Activated naive CD4-positive, alpha-beta T cell treated with anti-CD3 and anti-CD28 coated beads, Interleukin-2, amount 10 ng/mL, durations not matched to agents 7 days and 5 days (primary cell): ENCODE data around the gene TEN1.

Source experiments
- CTCF ChIA-PET: fragments of 350-600 bp; sonication (Branson Sonifier 250); formaldehyde crosslinking; loops from one replicate; lab custom pipeline; 2021; ENCODE audit warnings: antibody characterized with exemption; lab: Charles Lee
- DNase-seq: peaks from one replicate; pipeline ENCODE4 v3.0.0-alpha.2; 2020
- H3K27ac Mint-ChIP-seq: one replicate; pipeline ENCODE4 v1.8.0; 2021; ENCODE audit warnings: mild to moderate bottlenecking, moderate library complexity, mixed read lengths
- H3K27me3 Mint-ChIP-seq: one replicate; pipeline ENCODE4 v1.8.0; 2021; ENCODE audit warnings: mild to moderate bottlenecking, mixed read lengths
- H3K36me3 Mint-ChIP-seq: one replicate; pipeline ENCODE4 v1.8.0; 2021; ENCODE audit warnings: mixed read lengths
- H3K4me1 Mint-ChIP-seq: one replicate; pipeline ENCODE4 v1.8.0; 2021; ENCODE audit warnings: mixed read lengths
- H3K4me3 Mint-ChIP-seq: one replicate; pipeline ENCODE4 v1.8.0; 2021; ENCODE audit warnings: mild to moderate bottlenecking, moderate library complexity, mixed read lengths
- H3K9me3 Mint-ChIP-seq: one replicate; pipeline ENCODE4 v1.8.0; 2021; ENCODE audit warnings: mixed read lengths

The TEN1 gene

DNA sequence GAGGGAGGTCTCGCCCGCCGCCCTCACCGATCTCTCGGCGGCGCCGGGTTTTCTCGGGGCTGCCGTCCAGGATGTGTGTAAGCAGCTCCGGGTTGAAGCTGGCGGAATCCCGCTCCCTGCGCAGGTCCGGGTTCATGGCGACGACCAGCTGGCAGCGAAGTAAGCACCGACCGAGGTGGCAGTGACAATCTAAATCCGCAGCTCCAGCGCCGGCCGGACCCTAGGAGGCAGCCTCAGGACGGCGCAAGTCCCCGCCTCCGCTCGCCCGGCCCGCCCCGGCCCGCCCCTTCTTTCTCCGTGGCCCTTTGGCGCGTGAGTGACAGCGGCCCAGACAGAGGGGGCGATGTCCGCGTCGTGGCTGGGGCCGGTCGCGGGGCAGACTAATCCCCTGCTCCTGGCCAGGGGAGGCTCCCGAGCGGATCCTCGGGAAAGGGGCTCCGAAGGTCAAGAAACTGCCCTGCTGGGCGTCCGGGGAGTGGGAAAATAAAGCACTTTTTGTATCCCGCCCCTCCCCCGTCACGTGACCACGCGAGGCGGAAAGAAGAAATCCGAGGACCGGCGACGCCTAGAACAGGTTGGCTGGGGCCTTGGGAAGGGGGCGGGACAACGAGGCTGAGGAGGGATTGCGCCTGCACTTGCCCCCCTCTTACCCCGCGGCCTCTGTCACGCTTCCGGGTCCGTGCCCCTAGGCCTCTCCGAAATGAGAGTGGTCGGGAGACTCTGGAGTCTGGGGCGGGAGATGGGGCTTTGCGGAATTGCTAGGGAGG, at the start of gene TEN1, which contains the start of gene ACOX1:
TSS of gene TEN1 (plus strand) at position 303 of the 767 bp plus-strand sequence. CDS start 6,953 bp downstream, outside the sequence.
TSS of gene ACOX1 (minus strand) at position 229 of the 767 bp plus-strand sequence. CDS start at position 136, 93 bp downstream.
- H3K4me3 Mint-ChIP-seq = peak within 1 kb of the TSS; percentile 97
- H3K27me3 Mint-ChIP-seq = no peaks in the 10 kb centered on the region
- DNase-seq = peak; percentile 99
- no peaks in the 10 kb centered on the region for H3K9me3 Mint-ChIP-seq
- peak within 1 kb of the TSS; percentile 100 for H3K27ac Mint-ChIP-seq
- peaks cover 9% of the 10 kb centered on the region for H3K36me3 Mint-ChIP-seq
- peaks cover 44% of the 10 kb centered on the region for H3K4me1 Mint-ChIP-seq
- CTCF ChIA-PET = interaction anchor here (1.2 kb wide), 1 partner anchor 26 kb away, joined by 6 read pairs; no protein-coding TSS in a partner anchor

- H3K27ac Mint-ChIP-seq = no peak overlapping the region
- H3K4me1 Mint-ChIP-seq = no peaks in the 10 kb centered on the region
- H3K9me3 Mint-ChIP-seq = no peaks in the 10 kb centered on the region
- H3K27me3 Mint-ChIP-seq = no peaks in the 10 kb centered on the region
- no peaks in the 10 kb centered on the region for H3K36me3 Mint-ChIP-seq
- CTCF ChIA-PET = no interaction called here
- H3K4me3 Mint-ChIP-seq = no peak overlapping the region
- no peak for DNase-seq
These were observed 48.0 kb upstream of the TEN1 start for GRCh38 chr17:75931062-75931461.

DNA sequence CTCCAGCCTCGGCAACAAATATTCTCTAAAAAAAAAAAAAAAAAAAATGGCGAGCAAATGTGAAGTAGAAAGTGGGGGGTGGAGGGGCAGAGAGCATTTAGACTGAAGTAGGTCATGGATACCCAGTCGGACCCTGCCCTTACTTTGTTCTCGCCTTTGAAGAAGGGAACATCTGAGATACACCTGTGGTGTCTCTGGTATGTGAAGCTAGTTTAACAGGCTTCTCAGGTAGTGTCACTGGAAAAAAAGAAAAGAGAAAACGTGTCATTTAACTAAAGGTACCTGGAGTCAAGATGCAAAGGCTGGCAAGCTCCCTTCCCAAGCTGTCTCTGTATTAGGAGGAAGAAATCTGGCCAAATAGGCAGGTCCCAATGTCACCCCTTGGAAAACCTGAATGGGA, 46.2 kb upstream of the TEN1 start:
- no peak for DNase-seq
- no peaks in the 10 kb centered on the region for H3K27me3 Mint-ChIP-seq
- H3K4me1 Mint-ChIP-seq = no peaks in the 10 kb centered on the region
- H3K4me3 Mint-ChIP-seq = no peak overlapping the region
- no peaks in the 10 kb centered on the region for H3K9me3 Mint-ChIP-seq
- no peak overlapping the region for H3K27ac Mint-ChIP-seq
- H3K36me3 Mint-ChIP-seq = no peaks in the 10 kb centered on the region
- CTCF ChIA-PET = no interaction called here

GRCh38 chr17:75933808-75934207, 45.2 kb upstream of the TEN1 start:
- H3K9me3 Mint-ChIP-seq = no peaks in the 10 kb centered on the region
- CTCF ChIA-PET = no interaction called here
- H3K27me3 Mint-ChIP-seq = no peaks in the 10 kb centered on the region
- no peak overlapping the region for H3K27ac Mint-ChIP-seq
- no peak overlapping the region for H3K4me3 Mint-ChIP-seq
- H3K4me1 Mint-ChIP-seq = no peaks in the 10 kb centered on the region
- no peaks in the 10 kb centered on the region for H3K36me3 Mint-ChIP-seq
- no peak for DNase-seq

GRCh38 chr17:75937652-75938051, 41.4 kb upstream of the TEN1 start:
- DNase-seq = no peak
- peaks cover 21% of the 10 kb centered on the region for H3K4me1 Mint-ChIP-seq
- H3K36me3 Mint-ChIP-seq = no peaks in the 10 kb centered on the region
- CTCF ChIA-PET = interaction anchor here (0.8 kb wide), 1 partner anchor 33 kb away, joined by 3 read pairs; the partner anchor contains the start of gene MRPL38
- H3K27ac Mint-ChIP-seq = no peak overlapping the region
- H3K4me3 Mint-ChIP-seq = no peak overlapping the region
- H3K9me3 Mint-ChIP-seq = no peaks in the 10 kb centered on the region
- no peaks in the 10 kb centered on the region for H3K27me3 Mint-ChIP-seq

GRCh38 chr17:75940727-75941441, 38.2 kb upstream of the TEN1 start, which contains the start of gene FBF1:
TSS of gene FBF1 (minus strand) at chr17:75941042. CDS start at chr17:75938149, 2,893 bp downstream.
- Mint-ChIP-seq H3K4me3 (peak within 1 kb of the TSS; percentile 93), H3K27me3 (no peaks in the 10 kb centered on the region), H3K4me1 (peaks cover 21% of the 10 kb centered on the region), H3K9me3 (no peaks in the 10 kb centered on the region), H3K27ac (peak within 1 kb of the TSS; percentile 80), H3K36me3 (no peaks in the 10 kb centered on the region)
- CTCF ChIA-PET = interaction anchor here (0.6 to 0.9 kb wide), 4 partner anchors 13 to 389 kb away, joined by 3 read pairs; partner anchors contain the start of gene CDK3
- DNase-seq = peak; percentile 94

DNA sequence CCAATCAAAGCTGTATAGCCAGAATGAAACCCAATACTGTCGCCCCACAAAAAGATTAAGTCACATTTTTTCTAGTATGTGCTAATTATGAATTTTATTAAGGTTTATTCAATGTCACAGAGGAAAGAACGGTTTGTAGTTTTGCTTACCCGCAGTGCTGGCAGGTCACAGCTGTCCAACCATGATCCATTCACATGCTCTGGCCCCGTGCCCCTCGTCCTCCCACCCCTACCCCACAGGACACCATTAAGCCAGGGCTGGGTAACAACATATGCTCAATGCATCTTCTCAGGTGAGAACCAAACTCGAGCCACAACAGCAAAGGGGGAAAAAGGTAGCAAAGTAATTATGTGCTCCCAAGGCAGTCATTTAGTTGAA, 37.6 kb upstream of the TEN1 start:
- peaks cover 2% of the 10 kb centered on the region for H3K36me3 Mint-ChIP-seq
- no peak for DNase-seq
- H3K9me3 Mint-ChIP-seq = no peaks in the 10 kb centered on the region
- H3K27me3 Mint-ChIP-seq = no peaks in the 10 kb centered on the region
- H3K4me3 Mint-ChIP-seq = peak overlapping the region; percentile 93
- CTCF ChIA-PET = interaction anchor here (0.8 to 0.9 kb wide), 3 partner anchors 14 to 73 kb away, joined by 3 read pairs; partner anchors contain the start of gene CDK3
- H3K27ac Mint-ChIP-seq = no peak overlapping the region
- peaks cover 21% of the 10 kb centered on the region for H3K4me1 Mint-ChIP-seq

GRCh38 chr17:75942473-75942872, 36.6 kb upstream of the TEN1 start:
- H3K4me3 Mint-ChIP-seq = no peak overlapping the region
- H3K27me3 Mint-ChIP-seq = no peaks in the 10 kb centered on the region
- H3K27ac Mint-ChIP-seq = no peak overlapping the region
- peaks cover 21% of the 10 kb centered on the region for H3K4me1 Mint-ChIP-seq
- H3K9me3 Mint-ChIP-seq = no peaks in the 10 kb centered on the region
- H3K36me3 Mint-ChIP-seq = peaks cover 4% of the 10 kb centered on the region
- CTCF ChIA-PET = no interaction called here
- no peak for DNase-seq

GRCh38 chr17:75943491-75943890, 35.5 kb upstream of the TEN1 start:
- no peak overlapping the region for H3K4me3 Mint-ChIP-seq
- H3K36me3 Mint-ChIP-seq = peaks cover 7% of the 10 kb centered on the region
- no peaks in the 10 kb centered on the region for H3K27me3 Mint-ChIP-seq
- no peak for DNase-seq
- CTCF ChIA-PET = no interaction called here
- no peak overlapping the region for H3K27ac Mint-ChIP-seq
- no peaks in the 10 kb centered on the region for H3K9me3 Mint-ChIP-seq
- peaks cover 21% of the 10 kb centered on the region for H3K4me1 Mint-ChIP-seq

- CTCF ChIA-PET = interaction anchor here (1.1 to 1.3 kb wide), 2 partner anchors 19 to 60 kb away, joined by 3 read pairs; no protein-coding TSS in a partner anchor
- no peak overlapping the region for H3K4me3 Mint-ChIP-seq
- no peaks in the 10 kb centered on the region for H3K27me3 Mint-ChIP-seq
- H3K36me3 Mint-ChIP-seq = peaks cover 19% of the 10 kb centered on the region
- H3K4me1 Mint-ChIP-seq = peaks cover 15% of the 10 kb centered on the region
- no peak for DNase-seq
- no peaks in the 10 kb centered on the region for H3K9me3 Mint-ChIP-seq
- no peak overlapping the region for H3K27ac Mint-ChIP-seq
These were observed 33.8 kb upstream of the TEN1 start for GRCh38 chr17:75945211-75945610.

GRCh38 chr17:75950421-75950820, 28.6 kb upstream of the TEN1 start:
- no peaks in the 10 kb centered on the region for H3K27me3 Mint-ChIP-seq
- H3K36me3 Mint-ChIP-seq = peaks cover 38% of the 10 kb centered on the region
- CTCF ChIA-PET = interaction anchor here (0.8 to 1.1 kb wide), 2 partner anchors 64 to 329 kb away, joined by 3 read pairs; no protein-coding TSS in a partner anchor

GRCh38 chr17:75950855-75951554, 28.0 kb upstream of the TEN1 start:
- CTCF ChIA-PET = interaction anchor here (1.0 to 1.1 kb wide), 2 partner anchors 55 to 63 kb away, joined by 3 read pairs; no protein-coding TSS in a partner anchor
- no peak overlapping the region for H3K4me3 Mint-ChIP-seq
- no peaks in the 10 kb centered on the region for H3K9me3 Mint-ChIP-seq
- peak overlapping the region; percentile 30 for H3K27ac Mint-ChIP-seq
- H3K27me3 Mint-ChIP-seq = no peaks in the 10 kb centered on the region
- DNase-seq = no peak
- peaks cover 16% of the 10 kb centered on the region for H3K4me1 Mint-ChIP-seq
- peaks cover 42% of the 10 kb centered on the region for H3K36me3 Mint-ChIP-seq

More at GRCh38 chr17:75950421-75950820, 28.6 kb upstream of the TEN1 start:
- H3K9me3 Mint-ChIP-seq = no peaks in the 10 kb centered on the region
- DNase-seq = no peak
- no peak overlapping the region for H3K27ac Mint-ChIP-seq
- no peak overlapping the region for H3K4me3 Mint-ChIP-seq
- peaks cover 16% of the 10 kb centered on the region for H3K4me1 Mint-ChIP-seq

DNA sequence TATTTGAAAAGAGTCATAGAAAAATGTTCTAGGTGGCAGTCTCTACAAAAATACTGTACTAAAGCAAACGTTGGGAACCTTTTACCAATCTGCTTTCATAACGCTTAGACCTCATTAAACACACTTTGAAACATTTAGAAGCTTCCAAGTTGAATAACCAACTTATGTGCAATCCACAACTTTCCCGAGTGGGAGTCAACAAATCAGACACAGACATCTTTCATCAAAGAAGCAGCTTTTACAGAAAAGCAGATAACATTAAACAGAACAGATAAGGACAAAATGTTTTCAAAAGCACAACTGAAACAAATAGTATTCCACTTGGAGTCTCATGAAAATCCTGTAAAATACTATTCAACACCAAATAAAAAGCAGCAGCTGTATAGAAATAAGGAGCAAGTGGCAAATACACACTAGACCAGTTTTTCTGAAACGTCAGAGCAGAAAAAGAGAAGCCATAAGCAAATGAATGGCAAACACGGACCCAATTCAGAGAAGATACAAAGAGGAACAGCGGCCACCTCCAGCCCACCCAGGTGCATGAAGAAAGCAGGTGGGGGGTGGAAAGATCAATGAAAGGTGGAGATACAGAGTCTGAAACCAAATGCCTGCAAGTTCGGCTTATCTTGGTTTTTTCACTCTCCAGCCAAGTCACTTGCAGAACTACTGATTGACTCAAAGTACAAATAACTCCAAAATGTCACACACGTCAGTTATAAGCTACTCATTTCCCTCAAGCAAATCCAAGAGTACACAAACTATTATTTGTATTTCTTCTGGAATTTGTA, 19.8 kb upstream of the TEN1 start:
- CTCF ChIA-PET = interaction anchor here (1.4 kb wide), 1 partner anchor 55 kb away, joined by 3 read pairs; no protein-coding TSS in a partner anchor
- Mint-ChIP-seq H3K9me3 (no peaks in the 10 kb centered on the region), H3K4me3 (no peak overlapping the region), H3K4me1 (peaks cover 3% of the 10 kb centered on the region), H3K27me3 (no peaks in the 10 kb centered on the region), H3K36me3 (peaks cover 15% of the 10 kb centered on the region), H3K27ac (no peak overlapping the region)
- no peak for DNase-seq
